Stomach (tissue), 4 donors: ENCODE measurements around the gene SIK3.

ENCODE experiments used
- EP300 ChIP-seq: sonication (generic); formaldehyde crosslinking; IDR thresholded peaks from one replicate; pipeline ENCODE4 v1.6.1; 2017; ENCODE audit warnings: antibody characterized with exemption
- POLR2A ChIP-seq, 4 donors: fragments of 450-650 bp; IDR thresholded peaks; one replicate each; pipeline ENCODE4 v1.6.1; 2016; ENCODE audit warnings: antibody characterized with exemption in 4 of 4, control low read depth in 2 of 4, mild to moderate bottlenecking in 1 of 4, moderate library complexity in 1 of 4
- TF ChIP-seq, protein P1 (sequence below), 7 experiments: fragments of 450-650 bp in 4 of 7; fragments of 200-600 bp in 3 of 7; sonication (generic) in 3 of 7; IDR thresholded peaks; one replicate each; pipeline ENCODE4 v1.5.1; 2016 to 2019; ENCODE audit warnings: antibody characterized with exemption in 7 of 7, control low read depth in 2 of 7, mild to moderate bottlenecking in 1 of 7

GRCh38 chr11:116830184-116830912 lies 267.9 kb downstream of the SIK3 start:
- TF ChIP-seq EP300 (no peak), POLR2A (IDR thresholded peaks at IDR 0.05) (no peak)
- TF ChIP-seq, protein P1, sequence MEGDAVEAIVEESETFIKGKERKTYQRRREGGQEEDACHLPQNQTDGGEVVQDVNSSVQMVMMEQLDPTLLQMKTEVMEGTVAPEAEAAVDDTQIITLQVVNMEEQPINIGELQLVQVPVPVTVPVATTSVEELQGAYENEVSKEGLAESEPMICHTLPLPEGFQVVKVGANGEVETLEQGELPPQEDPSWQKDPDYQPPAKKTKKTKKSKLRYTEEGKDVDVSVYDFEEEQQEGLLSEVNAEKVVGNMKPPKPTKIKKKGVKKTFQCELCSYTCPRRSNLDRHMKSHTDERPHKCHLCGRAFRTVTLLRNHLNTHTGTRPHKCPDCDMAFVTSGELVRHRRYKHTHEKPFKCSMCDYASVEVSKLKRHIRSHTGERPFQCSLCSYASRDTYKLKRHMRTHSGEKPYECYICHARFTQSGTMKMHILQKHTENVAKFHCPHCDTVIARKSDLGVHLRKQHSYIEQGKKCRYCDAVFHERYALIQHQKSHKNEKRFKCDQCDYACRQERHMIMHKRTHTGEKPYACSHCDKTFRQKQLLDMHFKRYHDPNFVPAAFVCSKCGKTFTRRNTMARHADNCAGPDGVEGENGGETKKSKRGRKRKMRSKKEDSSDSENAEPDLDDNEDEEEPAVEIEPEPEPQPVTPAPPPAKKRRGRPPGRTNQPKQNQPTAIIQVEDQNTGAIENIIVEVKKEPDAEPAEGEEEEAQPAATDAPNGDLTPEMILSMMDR (IDR thresholded peaks at IDR 0.05) = no peak
